Endothelial cell of umbilical vein (primary cell): ENCODE results near the gene TSNAXIP1. TPM values are rescaled to one million over a fixed set of nuclear protein-coding genes. Genes with fewer than 3 reads are reported as not detected.

Experiments
- BruUV-seq: library from RNA; stranded (reverse); fragments of 400-500 nt; replicated peaks from 2 replicates; lab custom pipeline; 2021; lab: Mats Ljungman, UMichigan
- CTCF ChIA-PET: fragments of 300-600, 350-600 bp; sonication (Branson Sonifier 250); formaldehyde crosslinking; loops from one replicate; lab custom pipeline; 2021; ENCODE audit warnings: antibody characterized with exemption, inconsistent platforms; lab: Charles Lee
- POLR2A ChIA-PET: fragments of 300-600, 350-600 bp; sonication (Branson Sonifier 250); formaldehyde crosslinking; loops from one replicate; lab custom pipeline; 2021; ENCODE audit warnings: antibody characterized with exemption, inconsistent platforms; lab: Charles Lee
- DNase-seq: peaks from one replicate; pipeline ENCODE4 v3.0.0-alpha.2; 2011; ENCODE audit warnings: low read depth, low spot score
- FAIRE-seq: peaks from 2 replicates; lab custom pipeline; 2011; peaks lifted over from hg19 to GRCh38; lab: Jason Lieb, UNC
- H2AFZ ChIP-seq: 2 replicates; pipeline ENCODE4 v1.6.0; 2012; ENCODE audit warnings: low read depth, low read length, control low read depth, inconsistent platforms
- H3K27ac ChIP-seq: 2 replicates; pipeline ENCODE4 v1.5.1; 2011; ENCODE audit warnings: low read depth, mild to moderate bottlenecking, control low read depth, low read length, moderate library complexity; ENCODE audit not compliant: insufficient read depth
- H3K27me3 ChIP-seq, 2 experiments: 2 replicates each; pipeline versions ENCODE4 v1.6.0 to v1.6.1; 2011; ENCODE audit warnings: low read length in 2 of 2, mixed read lengths in 1 of 2; ENCODE audit not compliant: control insufficient read depth in 2 of 2, insufficient read depth in 2 of 2
- H3K36me3 ChIP-seq, 2 experiments: 2 replicates in 1 of 2; 3 replicates in 1 of 2; pipeline ENCODE4 v1.5.1; 2011; ENCODE audit warnings: low read length in 2 of 2, mild to moderate bottlenecking in 1 of 2, moderate library complexity in 1 of 2; ENCODE audit not compliant: control insufficient read depth in 2 of 2, insufficient read depth in 2 of 2; ENCODE audit errors: extremely low read depth in 1 of 2
- H3K4me1 ChIP-seq: 3 replicates; pipeline ENCODE4 v1.5.1; 2011; ENCODE audit warnings: mild to moderate bottlenecking, low read length; ENCODE audit not compliant: control insufficient read depth, insufficient read depth; ENCODE audit errors: extremely low read depth
- H3K4me2 ChIP-seq: 2 replicates; pipeline ENCODE4 v1.6.1; 2011; ENCODE audit warnings: low read length, control low read depth, mixed read lengths; ENCODE audit not compliant: insufficient read depth
- H3K4me3 ChIP-seq, 3 experiments: fragments of 200-600 bp in 1 of 3; sonication (generic), shearing (Covaris generic) in 1 of 3; replicated peaks in 1 of 3; 2 replicates each; pipeline ENCODE4 v1.5.1; 2011 to 2016; ENCODE audit warnings: control low read depth in 3 of 3, low read length in 3 of 3, mild to moderate bottlenecking in 2 of 3, inconsistent platforms in 1 of 3, low read depth in 1 of 3, moderate library complexity in 1 of 3; ENCODE audit not compliant: insufficient read depth in 1 of 3
- H3K79me2 ChIP-seq: 2 replicates; pipeline ENCODE4 v1.6.0; 2012; ENCODE audit warnings: low read length, inconsistent platforms; ENCODE audit not compliant: control insufficient read depth, insufficient read depth
- H3K9ac ChIP-seq: replicated peaks from 2 replicates; pipeline ENCODE3; 2011; ENCODE audit warnings: low read length, control low read depth; ENCODE audit not compliant: insufficient read depth; ENCODE audit errors: extremely low read depth
- H3K9me1 ChIP-seq: replicated peaks from 3 replicates; pipeline ENCODE4 v1.6.0; 2011; ENCODE audit warnings: mild to moderate bottlenecking, low read length; ENCODE audit not compliant: control insufficient read depth, insufficient read depth; ENCODE audit errors: extremely low read depth
- H3K9me3 ChIP-seq: replicated peaks from 2 replicates; pipeline ENCODE4 v1.5.1; 2012; ENCODE audit warnings: low read length, inconsistent platforms; ENCODE audit not compliant: control insufficient read depth, insufficient read depth
- H4K20me1 ChIP-seq: replicated peaks from 2 replicates; pipeline ENCODE3; 2011; ENCODE audit warnings: mild to moderate bottlenecking, low read length; ENCODE audit not compliant: control insufficient read depth, insufficient read depth; ENCODE audit errors: extremely low read depth
- CTCF ChIP-seq, 2 donors: IDR thresholded peaks; 1 replicate in 1 of 2; 2 replicates in 1 of 2; pipeline ENCODE4 v1.5.1; 2011; ENCODE audit warnings: low read length in 2 of 2, mild to moderate bottlenecking in 2 of 2, moderate library complexity in 2 of 2, control low read depth in 1 of 2, inconsistent platforms in 1 of 2, low read depth in 1 of 2; ENCODE audit not compliant: insufficient read depth in 1 of 2; ENCODE audit errors: extremely low read depth in 1 of 2
- EZH2 ChIP-seq: IDR thresholded peaks from 2 replicates; pipeline ENCODE4 v1.6.1; 2012; ENCODE audit warnings: borderline replicate concordance, low read depth, mild to moderate bottlenecking, moderate library complexity, low read length, inconsistent platforms; ENCODE audit not compliant: severe bottlenecking
- FOS ChIP-seq: IDR thresholded peaks from 2 replicates; pipeline ENCODE4 v1.6.1; 2011; ENCODE audit warnings: mild to moderate bottlenecking, low read length, moderate library complexity, borderline replicate concordance; ENCODE audit not compliant: insufficient read depth
- GATA2 ChIP-seq: IDR thresholded peaks from 2 replicates; pipeline ENCODE4 v1.7.0; 2011; ENCODE audit warnings: low read depth, mild to moderate bottlenecking, moderate library complexity, mixed read lengths, low read length; ENCODE audit not compliant: insufficient read length, insufficient read depth
- JUN ChIP-seq: IDR thresholded peaks from 2 replicates; pipeline ENCODE4 v1.6.1; 2011; ENCODE audit warnings: borderline replicate concordance, low read depth; ENCODE audit not compliant: insufficient read length, insufficient read depth
- MAX ChIP-seq: IDR thresholded peaks from 2 replicates; pipeline ENCODE4 v1.6.1; 2011; ENCODE audit not compliant: insufficient read depth, insufficient read length
- MYC ChIP-seq: IDR thresholded peaks from one replicate; pipeline ENCODE4 v1.6.1; 2011; ENCODE audit warnings: mild to moderate bottlenecking, low read depth, low read length
- POLR2A ChIP-seq: IDR thresholded peaks from 2 replicates; pipeline ENCODE4 v1.6.1; 2012; ENCODE audit warnings: low read depth, mild to moderate bottlenecking, control low read depth, low read length
- POLR2AphosphoS5 ChIP-seq: IDR thresholded peaks from 2 replicates; pipeline ENCODE4 v1.6.1; 2012; ENCODE audit warnings: low read depth, mild to moderate bottlenecking, control low read depth, low read length, moderate library complexity; ENCODE audit not compliant: insufficient read depth
- dilution Hi-C: fragments of 300-500 bp; cut with MboI; formaldehyde crosslinking; loops from one replicate; pipeline ENCODE4 v1.15.0; 2019; ENCODE audit warnings: low sequenced_read_pairs; ENCODE audit not compliant: extremely low pct_ligation_motif_present
- intact Hi-C: fragments of 100-400 bp; cut with micrococcal nuclease; formaldehyde crosslinking; loops from one replicate; pipeline ENCODE4 v1.10.0; 2022
- polyA plus RNA-seq, 4 experiments: library from polyadenylated mRNA; depleted of rRNA in 3 of 4; stranded (reverse) in 3 of 4; unstranded in 1 of 4; fragments of >200 nt; gene quantifications; 2 replicates each; pipeline versions ENCODE4 v1.2.1 to v1.2.3, GENCODE V29; 2011 to 2012; ENCODE audit warnings: missing spikeins in 1 of 4
- total RNA-seq: library from RNA; stranded (reverse); gene quantifications from 2 replicates; pipeline ENCODE4 v1.2.3, GENCODE V29; 2021

TSNAXIP1 gene
- total and polyA plus RNA-seq, 2 donors (not counting 3 experiments of a cell fraction or from before 2014, with no cell fraction given), result 0.95 to 1.2 TPM

GRCh38 chr16:67841198-67841815 lies 34.6 kb downstream of the TSNAXIP1 start:
- H3K79me2 ChIP-seq, result peaks cover 23% of the 10 kb centered on the region
- FAIRE-seq (no peak), DNase-seq (no peak)
- dilution Hi-C loops, result no loop called here
- peak overlapping the region; percentile 77 for H3K27ac ChIP-seq
- peaks cover 26% of the 10 kb centered on the region for H3K4me1 ChIP-seq
- peak overlapping the region; percentile 49 for H3K4me2 ChIP-seq
- no peaks in the 10 kb centered on the region for H3K36me3 ChIP-seq
- H3K9ac ChIP-seq, result peak overlapping the region; percentile 84
- peak overlapping the region in 1 of 3 experiments; percentile 58 for H3K4me3 ChIP-seq
- TF ChIP-seq MYC, result no peak
- no peak for TF ChIP-seq FOS
- no peak for TF ChIP-seq CTCF (IDR thresholded peaks at IDR 0.05; ENCODE audit: extremely low read depth in 1 of 2, insufficient read depth in 1 of 2, low read depth in 1 of 2, low read length in 2 of 2)
- TF ChIP-seq JUN, result no peak
- no peak for TF ChIP-seq POLR2AphosphoS5
- no peak for TF ChIP-seq MAX
- no peak for TF ChIP-seq GATA2
- TF ChIP-seq EZH2, result no peak
- TF ChIP-seq POLR2A, result no peak
- intact Hi-C loops, result no loop called here
- no peaks in the 10 kb centered on the region for H4K20me1 ChIP-seq
- H3K9me1 ChIP-seq, result no peaks in the 10 kb centered on the region
- CTCF ChIA-PET, result interaction anchor here (0.8 to 2.8 kb wide), 3 partner anchors 25 to 169 kb away, joined by 3 to 8 read pairs (median 4); no protein-coding TSS in a partner anchor
- POLR2A ChIA-PET, result no interaction called here
- no peaks in the 10 kb centered on the region for H3K27me3 ChIP-seq
- BruUV-seq, result no TSS peak
- no peaks in the 10 kb centered on the region for H3K9me3 ChIP-seq
- H2AFZ ChIP-seq, result peak overlapping the region; percentile 92
